SK-N-SH (cell line): ENCODE measurements around the gene ZNF804B.

Experiments
- CTCF ChIP-seq: fragments of 200-600 bp; sonication (generic); IDR thresholded peaks from 2 replicates; pipeline ENCODE4 v1.6.1; 2017; ENCODE audit warnings: antibody characterized with exemption, mild to moderate bottlenecking, moderate library complexity
- ELF1 ChIP-seq: IDR thresholded peaks from 2 replicates; pipeline ENCODE4 v1.4.0; 2012
- EP300 ChIP-seq, 2 experiments: IDR thresholded peaks; 2 replicates each; pipeline versions ENCODE4 v1.4.0 to v1.6.1; 2012; ENCODE audit warnings: borderline replicate concordance in 1 of 2, low read depth in 1 of 2, low read length in 1 of 2
- REST ChIP-seq: IDR thresholded peaks from 2 replicates; pipeline ENCODE4 v1.6.1; 2012; ENCODE audit warnings: mild to moderate bottlenecking, low read depth, low read length, moderate library complexity
- RFX5 ChIP-seq: IDR thresholded peaks from 2 replicates; pipeline ENCODE4 v1.6.1; 2012; ENCODE audit warnings: mild to moderate bottlenecking, improper control_type of control experiment, low read length
- SIN3A ChIP-seq: IDR thresholded peaks from 2 replicates; pipeline ENCODE4 v1.6.1; 2012; ENCODE audit warnings: low read depth, mild to moderate bottlenecking, low read length, moderate library complexity, borderline replicate concordance
- YY1 ChIP-seq: IDR thresholded peaks from 2 replicates; pipeline ENCODE4 v1.4.0; 2012; ENCODE audit warnings: low read depth, mild to moderate bottlenecking
- TF ChIP-seq, protein P1 (sequence below): IDR thresholded peaks from 2 replicates; pipeline ENCODE4 v1.4.0; 2012; ENCODE audit warnings: low read depth

GRCh38 chr7:89311886-89312285 lies 552.4 kb downstream of the ZNF804B start:
- TF ChIP-seq YY1 = no peak
- no peak for TF ChIP-seq REST
- no peak for TF ChIP-seq EP300 (IDR thresholded peaks at IDR 0.05; ENCODE audit: borderline replicate concordance in 1 of 2, low read depth in 1 of 2, low read length in 1 of 2)
- no peak for TF ChIP-seq SIN3A
- TF ChIP-seq RFX5 = no peak
- TF ChIP-seq CTCF = no peak
- TF ChIP-seq, protein P1, sequence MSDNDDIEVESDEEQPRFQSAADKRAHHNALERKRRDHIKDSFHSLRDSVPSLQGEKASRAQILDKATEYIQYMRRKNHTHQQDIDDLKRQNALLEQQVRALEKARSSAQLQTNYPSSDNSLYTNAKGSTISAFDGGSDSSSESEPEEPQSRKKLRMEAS = no peak
- TF ChIP-seq ELF1 = no peak
